Kidney capillary endothelial cell (primary cell): ENCODE results near the gene WDFY1.
"Not testable (repeated sequence)": the region's sequence is repeated elsewhere in the genome, so short reads cannot be mapped to it uniquely, and the experiment has no call there.

Experiments used
- DNase-seq: peaks from one replicate; pipeline ENCODE4 v3.0.0-alpha.2; 2018; ENCODE audit warnings: low spot score

The WDFY1 gene

GRCh38 chr2:223896833-223897311 is 48.3 kb downstream of the WDFY1 start:
- DNase-seq: no peak

GRCh38 chr2:223894968-223895367 is 50.2 kb downstream of the WDFY1 start:
- DNase-seq: no peak

- no peak for DNase-seq
These were observed 51.1 kb downstream of the WDFY1 start for GRCh38 chr2:223894009-223894408.

- DNase-seq: no peak
These were observed 54.4 kb downstream of the WDFY1 start for GRCh38 chr2:223890721-223891120.

- no peak for DNase-seq
These were observed 55.9 kb downstream of the WDFY1 start for GRCh38 chr2:223889229-223889628.

GRCh38 chr2:223888251-223888650 is 56.9 kb downstream of the WDFY1 start:
- DNase-seq: no peak

GRCh38 chr2:223887127-223887526 is 58.0 kb downstream of the WDFY1 start:
- no peak for DNase-seq

GRCh38 chr2:223886726-223887125 is 58.4 kb downstream of the WDFY1 start:
- DNase-seq: no peak

GRCh38 chr2:223884399-223884798 is 60.7 kb downstream of the WDFY1 start:
- no peak for DNase-seq

- no peak for DNase-seq
These were observed 62.4 kb downstream of the WDFY1 start for GRCh38 chr2:223882715-223883114.

- no peak for DNase-seq
These were observed 64.3 kb downstream of the WDFY1 start for GRCh38 chr2:223880796-223881195.

- DNase-seq: no peak
These were observed 67.3 kb downstream of the WDFY1 start for GRCh38 chr2:223877721-223878410.

- DNase-seq: no peak
These were observed 71.5 kb downstream of the WDFY1 start for GRCh38 chr2:223873672-223874071.

GRCh38 chr2:223872772-223873171 is 72.4 kb downstream of the WDFY1 start:
- DNase-seq: not testable (repeated sequence)

GRCh38 chr2:223871661-223872060 is 73.5 kb downstream of the WDFY1 start:
- not testable (repeated sequence) for DNase-seq

GRCh38 chr2:223870840-223871611 is 74.1 kb downstream of the WDFY1 start:
- DNase-seq: no peak

- DNase-seq: no peak
These were observed 77.1 kb downstream of the WDFY1 start for GRCh38 chr2:223868005-223868404.

- no peak for DNase-seq
These were observed 79.1 kb downstream of the WDFY1 start for GRCh38 chr2:223865907-223866508.

GRCh38 chr2:223865124-223865523 is 80.0 kb downstream of the WDFY1 start:
- no peak for DNase-seq

- DNase-seq: no peak
These were observed 81.6 kb downstream of the WDFY1 start for GRCh38 chr2:223863491-223863890.

GRCh38 chr2:223860809-223861738 is 84.1 kb downstream of the WDFY1 start:
- no peak for DNase-seq

GRCh38 chr2:223859070-223859469 is 86.1 kb downstream of the WDFY1 start:
- DNase-seq: no peak
